ENCODE measurements around the gene CA10. TPM values are rescaled to one million over a fixed set of nuclear protein-coding genes. Genes with fewer than 3 reads are reported as not detected.

CA10 gene
- total and polyA plus RNA-seq, 2 of the 4 experiments (the other 2 are of a cell fraction), result not detected

DNA sequence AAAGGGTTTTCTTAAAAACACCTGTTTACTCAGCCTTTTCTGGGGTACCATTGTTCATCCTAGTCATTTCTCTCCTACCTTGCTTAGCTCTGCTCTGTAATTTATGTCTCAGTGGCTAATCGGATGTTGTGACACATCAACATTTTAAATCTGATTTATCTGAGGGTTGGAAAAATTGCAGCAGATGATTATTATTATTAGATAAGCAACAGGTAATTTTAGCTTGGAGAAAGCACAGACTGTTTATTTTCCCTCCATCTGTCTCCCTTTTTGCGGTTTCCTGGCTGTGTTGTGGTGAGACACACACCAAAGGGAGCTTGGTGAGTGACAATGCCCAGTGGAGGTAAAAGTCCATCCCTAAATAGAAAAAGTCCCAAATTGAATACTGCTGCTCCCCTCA is 508.3 kb downstream of the CA10 start:
- H2AK5ac ChIP-seq (ENCODE audit: low read depth, low read length), result no peak overlapping the region
- no peaks in the 10 kb centered on the region for H3K27me3 ChIP-seq (ENCODE audit: control insufficient read depth, insufficient read depth, low read length)
- H2AK9ac ChIP-seq (replicated peaks; ENCODE audit: low read depth, low read length, poor library complexity), result no peak overlapping the region
- dilution Hi-C loops (cut with HindIII; ENCODE audit: low sequenced_read_pairs, unreplicated experiment), result no loop called here
- H3K56ac ChIP-seq (ENCODE audit: extremely low read depth, insufficient read depth, low read length), result no peak overlapping the region
- no CpG with 5 or more reads among the region's 2 CpGs for WGBS, 2 experiments (ENCODE audit: extremely low coverage in 2 of 2, insufficient read length in 1 of 2)
- POLR2A ChIA-PET (ENCODE audit: unreplicated experiment), result no interaction called here
- intact Hi-C loops (cut with micrococcal nuclease), result no loop called here
- no peak overlapping the region for H4K5ac ChIP-seq (ENCODE audit: low read depth, low read length)
- H2BK5ac ChIP-seq (ENCODE audit: low read depth, low read length, poor library complexity, severe bottlenecking), result no peak overlapping the region
- H3K23ac ChIP-seq (ENCODE audit: low read depth, low read length), result no peak overlapping the region
- DNase-seq (no peak), ATAC-seq (ENCODE audit: low read depth) (no peak)
- H3K79me1 ChIP-seq (ENCODE audit: low read depth in 1 of 2, low read length in 2 of 2), result no peaks in the 10 kb centered on the region
- BruUV-seq (replicated peaks), result no TSS peak
- no peak overlapping the region for H4K8ac ChIP-seq (ENCODE audit: low read depth in 2 of 2, low read length in 2 of 2)
- no peak overlapping the region for H3K14ac ChIP-seq (replicated peaks; ENCODE audit: low read depth, low read length)
- no peak overlapping the region for H4K91ac ChIP-seq (ENCODE audit: insufficient read depth, low read depth, low read length)
- no peak overlapping the region for H3K4me2 ChIP-seq (ENCODE audit: low read depth, low read length)
- no peaks in the 10 kb centered on the region for H4K20me1 ChIP-seq (ENCODE audit: insufficient read depth, low read length)
- no peak overlapping the region for H2BK120ac ChIP-seq (ENCODE audit: low read depth, low read length)
- H2AFZ ChIP-seq (replicated peaks; ENCODE audit: low read length, poor library complexity), result no peak overlapping the region
- H3K4me1 ChIP-seq (ENCODE audit: control insufficient read depth, insufficient read depth, low read length), result no peaks in the 10 kb centered on the region
- H2BK20ac ChIP-seq (ENCODE audit: low read depth, low read length), result no peak overlapping the region
- no peak overlapping the region for H3K4ac ChIP-seq (ENCODE audit: low read depth, low read length)
- H3K27ac ChIP-seq (ENCODE audit: insufficient read depth, low read length), result no peak overlapping the region
- H3K4me3 ChIP-seq (ENCODE audit: insufficient read depth, low read depth, low read length), result no peak overlapping the region
- TF ChIP-seq NFE2L2 (IDR thresholded peaks at IDR 0.05; ENCODE audit: low read depth, low read length) (no peak), MAZ (IDR thresholded peaks at IDR 0.05; ENCODE audit: borderline replicate concordance, low read depth, low read length) (no peak), POLR2A (IDR thresholded peaks at IDR 0.05; ENCODE audit: low read depth, low read length) (no peak), MAFK (IDR thresholded peaks at IDR 0.05; ENCODE audit: low read depth, low read length) (no peak), RFX5 (IDR thresholded peaks at IDR 0.05; ENCODE audit: low read depth, low read length) (no peak), SMC3 (IDR thresholded peaks at IDR 0.05; ENCODE audit: low read depth, low read length) (no peak), MXI1 (IDR thresholded peaks at IDR 0.05; ENCODE audit: borderline replicate concordance, low read depth, low read length) (no peak), BHLHE40 (IDR thresholded peaks at IDR 0.05; ENCODE audit: low read depth, low read length) (no peak), FOS (IDR thresholded peaks at IDR 0.05; ENCODE audit: low read depth, low read length) (no peak), RCOR1 (IDR thresholded peaks at IDR 0.05; ENCODE audit: insufficient replicate concordance, low read length) (no peak), ELK1 (IDR thresholded peaks at IDR 0.05; ENCODE audit: borderline replicate concordance, low read depth, low read length) (no peak), CHD1 (IDR thresholded peaks at IDR 0.05; ENCODE audit: low read depth, low read length) (no peak)
- TF ChIP-seq, protein P1, sequence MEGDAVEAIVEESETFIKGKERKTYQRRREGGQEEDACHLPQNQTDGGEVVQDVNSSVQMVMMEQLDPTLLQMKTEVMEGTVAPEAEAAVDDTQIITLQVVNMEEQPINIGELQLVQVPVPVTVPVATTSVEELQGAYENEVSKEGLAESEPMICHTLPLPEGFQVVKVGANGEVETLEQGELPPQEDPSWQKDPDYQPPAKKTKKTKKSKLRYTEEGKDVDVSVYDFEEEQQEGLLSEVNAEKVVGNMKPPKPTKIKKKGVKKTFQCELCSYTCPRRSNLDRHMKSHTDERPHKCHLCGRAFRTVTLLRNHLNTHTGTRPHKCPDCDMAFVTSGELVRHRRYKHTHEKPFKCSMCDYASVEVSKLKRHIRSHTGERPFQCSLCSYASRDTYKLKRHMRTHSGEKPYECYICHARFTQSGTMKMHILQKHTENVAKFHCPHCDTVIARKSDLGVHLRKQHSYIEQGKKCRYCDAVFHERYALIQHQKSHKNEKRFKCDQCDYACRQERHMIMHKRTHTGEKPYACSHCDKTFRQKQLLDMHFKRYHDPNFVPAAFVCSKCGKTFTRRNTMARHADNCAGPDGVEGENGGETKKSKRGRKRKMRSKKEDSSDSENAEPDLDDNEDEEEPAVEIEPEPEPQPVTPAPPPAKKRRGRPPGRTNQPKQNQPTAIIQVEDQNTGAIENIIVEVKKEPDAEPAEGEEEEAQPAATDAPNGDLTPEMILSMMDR (conservative IDR thresholded peaks at IDR 0.05; ENCODE audit: low read depth, low read length), result no peak
- H2BK15ac ChIP-seq (ENCODE audit: low read depth, low read length), result no peak overlapping the region
- peaks cover 21% of the 10 kb centered on the region; the same call in 1 of the 2 replicates for H3K9me3 ChIP-seq (ENCODE audit: control insufficient read depth, insufficient read depth, low read length)
- H3K36me3 ChIP-seq (ENCODE audit: control insufficient read depth, insufficient read depth, low read length), result no peaks in the 10 kb centered on the region
- no peaks in the 10 kb centered on the region for H3K9me1 ChIP-seq (ENCODE audit: insufficient read depth, low read length)
- CTCF ChIA-PET, result no interaction called here
- no peak overlapping the region for H3K18ac ChIP-seq (ENCODE audit: low read depth, low read length)
- no peak overlapping the region for H3K9ac ChIP-seq (ENCODE audit: low read depth, low read length)
- in situ Hi-C loops (cut with MboI; ENCODE audit: low sequenced_read_pairs), result no loop called here
